MM.1S (cell line): ENCODE data around the gene AP5S1.

Source experiments
- DNase-seq: peaks from one replicate; pipeline ENCODE4 v3.0.0-alpha.2; 2015
- H2AFZ ChIP-seq: fragments of 300-600 bp; sonication (generic); 2 replicates; pipeline ENCODE4 v1.6.0; 2016; ENCODE audit warnings: antibody characterized with exemption, low read length
- H3F3A ChIP-seq: fragments of 300-600 bp; sonication (generic); 2 replicates; pipeline ENCODE4 v1.6.1; 2016; ENCODE audit warnings: mild to moderate bottlenecking, antibody characterized with exemption, low read length, moderate library complexity, mixed read lengths; ENCODE audit not compliant: insufficient read depth
- H3K27ac ChIP-seq: fragments of 300-600 bp; sonication (generic); 2 replicates; pipeline ENCODE4 v1.5.1; 2016; ENCODE audit warnings: mild to moderate bottlenecking, low read length
- H3K27me3 ChIP-seq: fragments of 300-600 bp; sonication (generic); replicated peaks from 2 replicates; pipeline ENCODE4 v1.6.0; 2016; ENCODE audit warnings: low read length; ENCODE audit not compliant: insufficient read depth
- H3K36me3 ChIP-seq: fragments of 300-600 bp; sonication (generic); replicated peaks from 2 replicates; pipeline ENCODE4 v1.6.1; 2016; ENCODE audit warnings: mild to moderate bottlenecking, low read length, mixed read lengths; ENCODE audit not compliant: insufficient read depth
- H3K4me1 ChIP-seq: fragments of 300-600 bp; sonication (generic); 2 replicates; pipeline ENCODE4 v1.6.1; 2016; ENCODE audit warnings: low read length, mixed read lengths
- H3K4me2 ChIP-seq: fragments of 300-600 bp; sonication (generic); 2 replicates; pipeline ENCODE4 v1.6.0; 2016; ENCODE audit warnings: low read depth, low read length
- H3K4me3 ChIP-seq: fragments of 300-600 bp; sonication (generic); 2 replicates; pipeline ENCODE4 v1.5.1; 2016; ENCODE audit warnings: low read length, mixed read lengths
- H3K79me2 ChIP-seq: fragments of 300-600 bp; sonication (generic); 2 replicates; pipeline ENCODE4 v1.6.1; 2016; ENCODE audit warnings: mixed run types, low read length, mixed read lengths
- H3K9ac ChIP-seq: fragments of 300-600 bp; sonication (generic); 2 replicates; pipeline ENCODE4 v1.6.1; 2016; ENCODE audit warnings: low read length, mixed read lengths
- H3K9me2 ChIP-seq: fragments of 300-600 bp; sonication (generic); replicated peaks from 2 replicates; pipeline ENCODE4 v1.6.1; 2016; ENCODE audit warnings: mild to moderate bottlenecking, low read length, mixed read lengths; ENCODE audit not compliant: insufficient read depth
- H3K9me3 ChIP-seq: fragments of 300-600 bp; sonication (generic); replicated peaks from 2 replicates; pipeline ENCODE4 v1.6.1; 2016; ENCODE audit warnings: mild to moderate bottlenecking, low read length, mixed read lengths; ENCODE audit not compliant: insufficient read depth
- H4K20me1 ChIP-seq: fragments of 300-600 bp; sonication (generic); 2 replicates; pipeline ENCODE4 v1.6.1; 2016; ENCODE audit warnings: mild to moderate bottlenecking, low read length, moderate library complexity, mixed read lengths; ENCODE audit not compliant: insufficient read depth
- EZH2 ChIP-seq: fragments of 300-600 bp; sonication (generic); optimal IDR thresholded peaks from 2 replicates; pipeline ENCODE3; 2017; ENCODE audit warnings: low read depth, mild to moderate bottlenecking, antibody characterized with exemption, low read length, mixed read lengths
- EZH2phosphoT487 ChIP-seq: fragments of 300-600 bp; sonication (generic); IDR thresholded peaks from 2 replicates; pipeline ENCODE4 v1.6.1; 2018; ENCODE audit warnings: antibody characterized with exemption, low read length
- TF ChIP-seq, protein P1 (sequence below): fragments of 300-600 bp; sonication (generic); IDR thresholded peaks from 2 replicates; pipeline ENCODE4 v1.5.1; 2016; ENCODE audit warnings: antibody characterized with exemption, low read length, mixed read lengths

Gene AP5S1

DNA sequence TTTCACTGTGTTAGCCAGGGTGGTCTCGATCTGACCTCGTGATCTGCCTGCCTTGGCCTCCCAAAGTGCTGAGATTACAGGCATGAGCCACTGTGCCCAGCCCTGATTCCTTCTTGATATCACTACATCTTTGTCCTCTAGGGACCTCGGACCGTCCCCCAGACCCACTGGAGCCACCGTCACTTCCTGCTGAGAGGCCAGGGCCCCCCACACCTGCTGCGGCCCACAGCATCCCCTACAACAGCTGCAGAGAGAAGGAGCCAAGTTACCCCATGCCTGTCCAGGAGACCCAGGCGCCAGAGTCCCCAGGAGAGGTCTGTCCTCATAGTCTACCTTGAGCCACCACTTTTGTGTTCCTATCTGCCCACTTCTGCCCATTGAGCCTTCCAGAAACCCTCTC is 40.8 kb downstream of the AP5S1 start:
- Histone ChIP-seq H3K4me3 (no peak overlapping the region), H3K27me3 (no peaks in the 10 kb centered on the region), H3K9me3 (no peaks in the 10 kb centered on the region), H3F3A (no peaks in the 10 kb centered on the region), H3K27ac (no peak overlapping the region), H3K36me3 (peaks cover 10% of the 10 kb centered on the region; the same call in 1 of the 2 replicates), H3K9ac (no peak overlapping the region), H4K20me1 (no peaks in the 10 kb centered on the region), H3K4me1 (no peaks in the 10 kb centered on the region), H3K4me2 (no peak overlapping the region), H2AFZ (no peak overlapping the region), H3K9me2 (no peaks in the 10 kb centered on the region), H3K79me2 (0 out of 2 replicates have a peak, but pooled peaks cover 2% of the 10 kb centered on the region)
- TF ChIP-seq, protein P1, sequence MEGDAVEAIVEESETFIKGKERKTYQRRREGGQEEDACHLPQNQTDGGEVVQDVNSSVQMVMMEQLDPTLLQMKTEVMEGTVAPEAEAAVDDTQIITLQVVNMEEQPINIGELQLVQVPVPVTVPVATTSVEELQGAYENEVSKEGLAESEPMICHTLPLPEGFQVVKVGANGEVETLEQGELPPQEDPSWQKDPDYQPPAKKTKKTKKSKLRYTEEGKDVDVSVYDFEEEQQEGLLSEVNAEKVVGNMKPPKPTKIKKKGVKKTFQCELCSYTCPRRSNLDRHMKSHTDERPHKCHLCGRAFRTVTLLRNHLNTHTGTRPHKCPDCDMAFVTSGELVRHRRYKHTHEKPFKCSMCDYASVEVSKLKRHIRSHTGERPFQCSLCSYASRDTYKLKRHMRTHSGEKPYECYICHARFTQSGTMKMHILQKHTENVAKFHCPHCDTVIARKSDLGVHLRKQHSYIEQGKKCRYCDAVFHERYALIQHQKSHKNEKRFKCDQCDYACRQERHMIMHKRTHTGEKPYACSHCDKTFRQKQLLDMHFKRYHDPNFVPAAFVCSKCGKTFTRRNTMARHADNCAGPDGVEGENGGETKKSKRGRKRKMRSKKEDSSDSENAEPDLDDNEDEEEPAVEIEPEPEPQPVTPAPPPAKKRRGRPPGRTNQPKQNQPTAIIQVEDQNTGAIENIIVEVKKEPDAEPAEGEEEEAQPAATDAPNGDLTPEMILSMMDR: no peak
- TF ChIP-seq EZH2phosphoT487: no peak
- TF ChIP-seq EZH2: no peak
- DNase-seq: no peak

- H3K9me3 ChIP-seq: no peaks in the 10 kb centered on the region
- no peak overlapping the region for H3K9ac ChIP-seq
- H3K9me2 ChIP-seq: no peaks in the 10 kb centered on the region
- H3K4me3 ChIP-seq: no peak overlapping the region
- no peaks in the 10 kb centered on the region for H3K4me1 ChIP-seq
- H2AFZ ChIP-seq: no peak overlapping the region
- no peaks in the 10 kb centered on the region for H3K79me2 ChIP-seq
- H3K27ac ChIP-seq: no peak overlapping the region
- H3K27me3 ChIP-seq: no peaks in the 10 kb centered on the region
- TF ChIP-seq EZH2 (no peak), EZH2phosphoT487 (no peak)
- TF ChIP-seq, protein P1: no peak
- H3K4me2 ChIP-seq: no peak overlapping the region
- no peaks in the 10 kb centered on the region for H4K20me1 ChIP-seq
- DNase-seq: no peak
- no peaks in the 10 kb centered on the region for H3F3A ChIP-seq
- peaks cover 10% of the 10 kb centered on the region; the same call in 1 of the 2 replicates for H3K36me3 ChIP-seq
Observed at GRCh38 chr20:3862333-3862732, 42.0 kb downstream of the AP5S1 start.

DNA sequence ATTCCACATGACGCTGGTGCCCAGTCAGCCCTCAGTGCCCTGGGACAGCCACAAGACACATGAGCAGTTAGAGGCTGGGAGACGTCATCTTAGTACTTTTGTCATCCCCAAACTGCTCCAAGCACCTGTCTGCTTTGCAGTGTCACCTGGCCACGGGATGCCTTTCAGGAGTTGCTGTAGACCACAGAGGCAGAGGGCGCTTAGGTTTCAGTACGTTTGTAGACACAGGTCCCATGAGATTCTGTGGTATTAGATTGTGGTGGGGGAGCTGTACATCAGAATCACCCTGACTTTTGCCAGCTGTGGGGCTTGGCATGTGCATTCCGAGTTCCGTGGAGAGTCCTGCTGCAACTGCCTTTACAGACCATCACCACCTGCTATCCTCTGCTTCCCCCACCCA is 43.0 kb downstream of the AP5S1 start:
- Histone ChIP-seq H3K36me3 (peaks cover 10% of the 10 kb centered on the region; the same call in 1 of the 2 replicates), H3K79me2 (no peaks in the 10 kb centered on the region), H3K9me3 (no peaks in the 10 kb centered on the region), H3K9me2 (no peaks in the 10 kb centered on the region), H3K4me1 (no peaks in the 10 kb centered on the region), H4K20me1 (no peaks in the 10 kb centered on the region), H2AFZ (no peak overlapping the region), H3K4me3 (no peak overlapping the region), H3F3A (no peaks in the 10 kb centered on the region), H3K27me3 (no peaks in the 10 kb centered on the region), H3K27ac (no peak overlapping the region), H3K9ac (no peak overlapping the region), H3K4me2 (no peak overlapping the region)
- TF ChIP-seq EZH2phosphoT487: no peak
- TF ChIP-seq, protein P1: no peak
- no peak for DNase-seq
